Mesenteric fat pad (tissue), 1 donor: ENCODE data around the gene TMEM187. TPM values are rescaled to one million over a fixed set of nuclear protein-coding genes. Genes with fewer than 3 reads are reported as not detected.

Experiments
- DNase-seq: peaks from one replicate; pipeline ENCODE4 v3.0.0-alpha.2; 2020; ENCODE audit warnings: low spot score
- total RNA-seq: library from RNA; stranded (reverse); fragmentation: NEBNext Ultra II Directional; extraction: Animal tissue kit (Norgen Biotek cat#: 25700); gene quantifications from one replicate; pipeline ENCODE4 v1.2.1, GENCODE V29; 2021
- donor health status: DM: yes; HTN: yes; CAD: no.

TMEM187 gene
- total RNA-seq, 1 donor from 2014 or later: 8.7 TPM

- DNase-seq: no peak
Measured at GRCh38 chrX:154018518-154019060, 46.0 kb downstream of the TMEM187 start.

- DNase-seq: no peak
Measured at GRCh38 chrX:154019061-154019621, 46.6 kb downstream of the TMEM187 start.

GRCh38 chrX:154019633-154020528 lies 47.3 kb downstream of the TMEM187 start, which contains the start of gene IRAK1:
TSS of gene IRAK1 (minus strand) at chrX:154019902. CDS start at chrX:154019812, 90 bp downstream.
- DNase-seq: no peak

- no peak for DNase-seq
Measured at GRCh38 chrX:154020536-154021115, 48.1 kb downstream of the TMEM187 start.

GRCh38 chrX:154021131-154021611 lies 48.6 kb downstream of the TMEM187 start:
- no peak for DNase-seq

- DNase-seq: no peak
Measured at GRCh38 chrX:154022108-154022507, 49.6 kb downstream of the TMEM187 start.

- DNase-seq: no peak
Measured at GRCh38 chrX:154023276-154024000, 50.9 kb downstream of the TMEM187 start.

- no peak for DNase-seq
Measured at GRCh38 chrX:154024271-154024670, 51.7 kb downstream of the TMEM187 start.

GRCh38 chrX:154025230-154025629 lies 52.7 kb downstream of the TMEM187 start:
- DNase-seq: no peak

- DNase-seq: no peak
Measured at GRCh38 chrX:154026136-154027021, 53.8 kb downstream of the TMEM187 start.

GRCh38 chrX:154027022-154027402 lies 54.5 kb downstream of the TMEM187 start:
- no peak for DNase-seq

- no peak for DNase-seq
Measured at GRCh38 chrX:154027986-154028385, 55.4 kb downstream of the TMEM187 start.

- DNase-seq: no peak
Measured at GRCh38 chrX:154028502-154029184, 56.1 kb downstream of the TMEM187 start.

- DNase-seq: no peak
Measured at GRCh38 chrX:154029439-154029838, 56.9 kb downstream of the TMEM187 start.

GRCh38 chrX:154030266-154030665 lies 57.7 kb downstream of the TMEM187 start:
- DNase-seq: no peak

- no peak for DNase-seq
Measured at GRCh38 chrX:154030715-154031305, 58.3 kb downstream of the TMEM187 start.

- DNase-seq: no peak
Measured at GRCh38 chrX:154032160-154032559, 59.6 kb downstream of the TMEM187 start.

GRCh38 chrX:154032653-154033052 lies 60.1 kb downstream of the TMEM187 start:
- no peak for DNase-seq
